Measurements from ENCODE around the gene UNC5B.

UNC5B gene

DNA sequence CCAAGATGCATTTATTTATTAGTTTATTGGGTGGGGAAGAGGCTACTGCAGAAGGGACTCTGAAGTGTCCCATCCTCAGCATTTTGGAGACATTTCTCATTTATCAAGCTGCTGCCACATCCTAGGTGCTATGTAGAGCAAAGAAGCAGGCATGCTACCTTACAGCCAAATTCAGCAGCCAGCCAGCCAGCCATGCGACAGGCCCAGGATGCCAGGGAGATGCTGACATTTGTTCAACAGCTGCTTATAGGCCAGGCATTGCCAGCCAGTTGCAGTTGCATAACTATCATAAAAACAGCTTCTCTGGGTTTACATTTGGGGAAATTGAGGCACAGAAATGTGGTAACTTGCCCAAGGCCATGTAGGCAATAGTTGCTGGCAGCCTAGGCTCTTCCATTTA is 109.0 kb downstream of the UNC5B start:
- no peak for DNase-seq (ENCODE audit: low read depth)

DNA sequence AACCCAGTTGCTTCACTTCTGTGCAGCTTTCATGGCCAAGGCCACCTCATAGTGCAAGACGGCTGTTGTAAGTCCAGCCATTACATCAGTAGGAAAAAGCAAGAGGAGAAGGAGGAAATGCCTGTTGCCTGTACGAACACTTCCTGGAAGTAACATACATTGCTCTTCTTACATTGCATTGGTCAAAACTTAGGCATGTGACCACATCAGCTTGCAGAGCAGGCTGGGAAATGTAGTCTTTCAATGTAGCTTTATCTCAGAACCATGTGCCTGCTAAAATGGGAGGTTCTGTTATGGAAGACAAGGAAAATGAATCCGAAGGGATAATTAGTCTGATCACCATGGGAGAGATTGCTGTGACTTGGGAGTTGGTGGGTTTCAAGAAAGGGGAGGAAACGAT is 111.0 kb downstream of the UNC5B start:
- no peak for DNase-seq (ENCODE audit: low read depth)

DNA sequence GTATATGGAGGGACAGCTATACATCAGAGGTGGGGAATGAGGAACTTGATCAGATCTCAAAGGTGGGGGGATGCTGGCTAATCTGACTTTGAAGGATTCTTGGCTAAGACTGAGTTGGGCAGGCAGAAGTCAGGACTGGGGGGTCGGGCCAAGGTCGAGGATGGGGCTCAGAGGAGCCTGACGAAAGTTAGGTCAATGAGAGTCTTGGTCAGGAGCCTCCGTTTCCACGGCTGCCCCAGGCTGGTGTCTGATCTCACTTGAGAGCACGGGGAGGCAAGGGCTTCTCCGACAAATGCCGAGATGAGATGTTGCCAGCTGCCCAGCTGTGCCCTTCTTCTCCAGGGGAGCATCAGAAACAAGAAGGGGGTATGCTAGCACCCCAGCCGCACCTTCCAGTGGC is 112.4 kb downstream of the UNC5B start:
- no peak for DNase-seq (ENCODE audit: low read depth)

DNA sequence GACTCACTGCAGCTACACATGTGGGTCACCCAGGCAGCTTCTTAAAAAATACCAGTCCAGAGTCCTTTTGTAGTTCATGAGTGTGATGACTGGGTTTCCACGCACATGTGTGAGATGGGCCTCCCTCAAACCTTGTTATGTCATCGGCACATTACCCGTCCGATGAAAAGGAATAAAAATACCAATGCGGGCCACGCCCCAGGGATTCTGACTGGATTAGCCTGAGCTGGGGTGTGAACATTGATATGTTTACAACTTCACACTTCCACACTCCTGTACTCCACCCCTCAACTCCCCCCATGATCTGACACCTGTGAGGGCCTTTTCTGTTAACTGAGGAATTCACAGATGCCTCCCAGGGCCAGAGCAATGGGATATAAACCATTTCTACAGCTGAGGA is 112.9 kb downstream of the UNC5B start:
- no peak for DNase-seq (ENCODE audit: low read depth)

DNA sequence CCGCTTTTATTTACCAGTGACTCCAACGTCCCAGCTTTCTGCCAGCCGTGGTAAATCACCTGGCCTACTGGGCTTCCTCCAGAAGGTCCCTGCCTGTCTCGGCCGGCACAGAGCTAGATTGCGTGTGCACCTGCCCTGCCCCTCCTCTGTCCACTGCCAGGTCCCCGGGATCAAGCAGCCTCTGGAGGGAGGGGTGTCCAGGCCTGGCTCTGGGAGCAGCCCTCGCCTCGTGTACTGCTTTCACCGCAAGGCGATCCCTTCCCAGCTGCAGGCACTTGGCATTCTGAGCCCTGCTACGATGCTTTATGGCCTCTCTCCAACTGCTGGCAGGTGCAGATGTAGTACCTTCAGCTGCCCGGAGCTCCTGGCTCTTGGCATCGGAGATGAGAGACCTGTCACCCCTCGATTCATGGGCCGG is 114.1 kb downstream of the UNC5B start:
- no peak for DNase-seq (ENCODE audit: low read depth)

DNA sequence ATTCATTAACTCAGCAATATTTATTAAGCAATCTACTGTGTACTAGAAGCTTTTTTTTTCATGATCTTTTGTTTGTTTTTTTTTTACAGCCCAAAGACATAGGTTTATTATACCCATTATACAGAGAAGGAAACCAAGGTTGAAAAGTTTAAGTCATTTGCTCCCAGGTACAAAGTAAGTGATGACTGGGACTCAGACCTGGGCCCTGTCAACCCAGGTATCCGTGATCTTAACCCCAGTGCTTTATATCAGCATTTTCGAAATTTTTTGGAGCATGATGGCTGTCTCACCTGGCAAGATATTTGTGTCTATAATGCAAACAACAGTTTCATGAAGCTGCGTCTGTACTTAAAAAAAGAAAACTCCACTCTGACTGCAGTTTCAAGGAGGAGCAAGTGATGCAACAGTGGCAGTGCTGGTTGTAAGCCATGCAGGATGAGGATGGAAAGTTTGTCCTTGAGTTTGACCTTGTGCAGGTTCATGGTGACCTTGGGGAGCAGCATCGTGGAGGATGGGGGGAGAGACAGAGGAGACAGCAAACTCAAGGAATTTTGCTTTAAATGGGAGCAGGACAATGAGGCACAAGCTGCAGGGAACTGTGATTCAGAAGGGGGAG is 118.5 kb downstream of the UNC5B start:
- no peak for DNase-seq (ENCODE audit: low read depth)

DNA sequence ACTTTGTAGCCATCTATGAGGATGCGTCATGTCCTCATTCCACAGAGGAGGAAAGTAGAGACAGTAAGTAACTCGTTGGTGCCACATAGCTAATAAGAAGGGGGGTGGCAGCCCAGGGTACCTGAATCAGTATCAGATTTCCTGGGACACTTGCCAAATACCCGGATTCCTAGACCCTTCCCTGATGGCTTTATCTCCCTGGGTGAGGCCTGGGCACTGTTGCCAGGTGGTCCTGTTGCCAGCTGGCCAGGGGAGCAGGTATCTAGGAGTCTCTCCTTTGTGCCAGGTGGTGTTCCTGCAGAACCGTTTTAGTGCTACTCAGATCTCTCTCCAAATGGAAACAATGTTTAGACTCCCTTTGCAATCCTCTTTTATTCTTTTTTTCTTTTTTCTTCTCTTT is 119.4 kb downstream of the UNC5B start:
- DNase-seq (ENCODE audit: low read depth): no peak

DNA sequence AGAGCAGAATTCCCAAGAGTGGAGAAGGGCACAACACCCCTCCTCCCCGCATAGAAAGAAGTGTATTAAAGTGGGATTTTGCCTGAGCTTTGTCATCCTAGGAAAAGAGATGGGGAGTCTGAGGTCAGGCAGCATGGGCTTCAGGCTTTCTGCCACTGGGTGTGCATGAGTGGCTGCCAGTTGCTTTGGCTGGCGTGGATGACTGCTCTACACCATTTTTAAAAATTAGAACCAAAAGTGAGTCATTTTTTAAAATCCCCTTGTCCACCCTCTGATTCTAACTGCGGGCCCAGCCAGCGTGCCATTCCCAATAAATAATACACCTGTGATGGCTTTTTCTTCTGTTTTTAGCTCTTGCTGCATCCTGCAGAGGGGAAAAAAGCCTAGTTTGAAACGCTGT is 120.1 kb downstream of the UNC5B start:
- no peak for DNase-seq (ENCODE audit: low read depth)

DNA sequence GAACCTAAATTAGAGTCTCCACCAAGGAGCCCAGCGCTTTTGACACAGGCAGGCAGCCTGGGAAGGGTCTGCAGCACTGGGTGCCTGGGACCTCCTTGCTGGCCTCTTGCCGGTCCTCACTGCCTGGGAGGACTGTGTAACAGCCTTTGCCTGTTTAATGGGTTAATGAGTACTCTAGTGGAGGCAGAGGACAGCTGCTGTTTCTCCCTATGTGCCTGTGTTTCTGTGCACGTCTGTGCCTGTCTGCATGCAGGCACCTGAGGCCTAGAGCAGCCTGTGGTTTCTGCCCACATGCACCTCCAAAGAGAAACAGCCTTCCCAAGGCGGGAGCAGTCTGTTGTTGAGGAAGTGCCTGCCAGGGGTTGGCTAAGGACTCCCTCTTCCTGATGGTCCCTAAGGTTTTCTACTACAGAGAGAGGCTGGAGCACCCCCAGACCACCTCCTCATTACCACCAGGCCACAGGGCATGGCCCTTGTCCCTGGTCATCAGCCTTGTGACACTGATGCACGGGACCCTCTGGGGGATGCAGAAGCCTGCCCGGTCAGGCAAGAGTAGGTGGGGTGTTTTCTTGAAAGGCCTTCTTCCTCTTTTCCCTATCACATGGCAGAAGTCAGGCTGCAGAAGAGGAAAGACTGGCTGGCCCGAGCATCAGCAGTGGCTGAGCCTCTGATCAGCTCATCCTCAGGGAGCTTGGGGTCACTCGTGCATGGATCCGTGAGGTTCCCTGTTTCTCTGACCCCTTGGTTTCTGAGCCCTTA is 120.9 kb downstream of the UNC5B start:
- no peak for DNase-seq (ENCODE audit: low read depth)

DNA sequence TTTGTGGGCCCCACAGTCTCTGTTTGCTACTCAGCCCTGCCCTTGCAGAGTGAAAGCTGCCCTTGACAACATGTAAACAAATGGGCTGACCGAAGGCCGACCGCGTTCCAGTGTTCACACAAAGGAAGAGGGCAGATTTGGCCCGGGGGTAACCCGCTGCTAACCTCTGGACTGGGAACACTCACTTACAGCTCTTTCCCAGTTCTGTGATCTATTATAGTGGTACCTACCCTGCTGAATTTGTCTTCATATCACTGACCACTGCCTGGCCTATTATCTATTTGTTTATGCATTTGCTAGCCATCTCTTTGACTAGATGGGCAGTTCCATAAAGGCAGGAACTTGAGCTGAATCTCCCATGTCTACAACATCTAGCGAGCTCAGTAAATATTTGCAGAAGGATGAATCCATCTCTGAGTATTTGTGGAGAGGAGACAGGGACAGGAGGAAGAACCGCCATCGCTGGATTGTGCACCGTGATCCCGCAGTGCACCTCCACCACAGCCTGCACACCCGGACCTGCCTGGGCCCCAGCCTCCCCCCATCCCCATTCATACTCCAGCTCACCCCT is 121.9 kb downstream of the UNC5B start:
- no peak for DNase-seq (ENCODE audit: low read depth)

DNA sequence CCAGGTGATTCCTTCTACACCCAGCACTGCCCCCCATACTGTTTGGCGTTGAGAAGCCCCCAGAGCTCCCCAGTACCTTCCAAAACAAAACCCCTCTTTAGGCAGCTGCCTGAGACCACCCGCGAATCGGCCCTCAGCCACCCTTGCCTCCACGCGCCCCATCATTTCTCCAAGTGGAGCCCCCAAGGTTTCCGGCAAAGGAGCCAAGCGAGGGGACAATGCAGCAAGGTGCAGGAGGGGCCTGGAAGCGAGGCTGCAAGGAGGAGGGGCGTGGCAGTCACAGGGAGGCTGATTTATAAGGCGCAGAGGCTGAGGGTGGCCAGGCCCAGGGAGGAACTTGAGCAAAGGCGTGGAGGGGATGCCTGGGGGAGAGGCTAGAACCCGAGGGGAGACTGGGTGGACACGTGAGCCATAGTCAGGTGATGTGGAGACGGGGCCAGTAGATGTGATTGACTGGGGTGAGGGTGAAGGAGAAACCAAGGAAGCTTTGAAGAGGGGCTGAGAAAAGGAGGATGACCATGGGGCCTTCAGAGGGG is 122.9 kb downstream of the UNC5B start:
- DNase-seq (ENCODE audit: low read depth): no peak

DNA sequence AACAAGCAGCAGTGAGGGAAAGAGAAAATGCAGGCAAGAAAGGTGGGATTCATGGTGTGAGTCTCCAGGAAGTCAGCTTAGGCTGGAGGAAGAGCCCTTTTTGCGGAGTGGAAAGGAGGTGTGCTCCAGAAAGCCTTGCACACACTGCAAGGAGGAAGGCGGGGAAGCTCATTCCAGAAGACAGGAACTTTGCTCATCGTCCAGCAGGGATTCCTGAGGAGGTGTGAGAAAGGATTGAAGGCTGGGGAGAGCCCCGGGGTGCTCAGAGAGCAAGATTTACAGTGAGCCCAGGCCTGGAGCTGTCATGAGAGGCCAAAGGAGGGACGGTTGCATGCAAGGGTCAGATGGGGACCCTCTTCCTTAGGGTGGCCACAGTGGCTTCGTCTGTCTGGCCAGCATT is 124.3 kb downstream of the UNC5B start:
- DNase-seq (ENCODE audit: low read depth): no peak

DNA sequence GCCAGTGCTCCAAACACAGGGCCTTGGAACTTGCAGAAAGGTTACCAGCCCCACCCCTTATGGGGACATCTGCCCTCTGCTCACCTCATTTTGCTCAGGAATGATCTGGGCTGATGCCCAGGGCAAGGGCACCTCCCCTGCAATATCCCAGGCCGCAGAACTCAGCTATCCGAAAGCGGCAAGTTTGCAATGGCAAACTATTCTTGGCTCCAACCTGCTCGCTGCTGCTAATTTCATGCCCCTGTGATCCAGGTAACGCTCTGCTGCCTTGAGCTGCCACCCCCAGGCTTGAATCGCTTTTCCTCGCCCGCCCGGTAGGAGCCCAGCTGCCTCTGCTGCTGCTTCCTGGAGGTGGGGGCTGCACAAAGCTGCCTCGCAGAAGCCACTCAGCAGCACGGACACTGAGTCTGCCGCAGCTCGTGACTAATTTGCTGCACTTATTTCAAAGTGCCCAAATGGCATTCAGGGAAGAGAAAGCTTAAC is 124.9 kb downstream of the UNC5B start:
- DNase-seq (ENCODE audit: low read depth): no peak

DNA sequence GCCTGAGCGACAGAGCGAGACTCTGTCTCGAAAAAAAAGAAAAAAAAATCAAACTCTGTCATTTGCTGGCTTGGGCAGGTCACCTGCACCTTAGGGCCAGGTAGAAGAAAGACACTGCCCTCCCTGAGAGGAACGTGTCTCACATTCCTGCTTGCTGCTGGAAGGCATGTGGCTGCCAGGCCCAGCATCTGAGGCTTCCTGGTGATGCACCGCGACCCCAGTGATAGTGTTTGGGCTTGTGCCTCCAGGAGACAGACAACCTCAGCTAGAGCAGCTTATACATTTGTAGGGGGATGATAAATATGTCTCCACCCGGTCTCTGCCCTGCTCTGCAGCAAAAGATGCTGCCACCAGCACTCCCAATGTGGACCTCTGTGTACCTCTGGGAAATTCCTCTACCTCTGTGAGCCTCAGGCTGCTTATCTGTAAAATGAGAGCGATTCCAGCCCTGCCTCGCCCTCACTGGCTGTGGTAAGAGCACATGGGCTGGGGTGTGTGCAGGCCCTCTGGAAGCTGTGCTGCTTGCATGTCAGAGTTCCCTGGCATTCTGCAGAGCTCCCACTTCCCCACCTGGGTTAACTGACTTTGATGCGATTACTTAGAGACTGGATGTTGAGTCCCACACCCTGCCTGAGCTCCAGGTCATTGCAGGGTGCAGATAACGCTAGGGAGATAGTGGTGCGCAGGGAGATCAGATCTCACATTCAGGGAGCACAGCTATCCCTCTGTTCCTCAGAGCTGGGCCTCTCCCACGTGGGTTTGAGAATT is 126.5 kb downstream of the UNC5B start:
- no peak for DNase-seq (ENCODE audit: low read depth)

DNA sequence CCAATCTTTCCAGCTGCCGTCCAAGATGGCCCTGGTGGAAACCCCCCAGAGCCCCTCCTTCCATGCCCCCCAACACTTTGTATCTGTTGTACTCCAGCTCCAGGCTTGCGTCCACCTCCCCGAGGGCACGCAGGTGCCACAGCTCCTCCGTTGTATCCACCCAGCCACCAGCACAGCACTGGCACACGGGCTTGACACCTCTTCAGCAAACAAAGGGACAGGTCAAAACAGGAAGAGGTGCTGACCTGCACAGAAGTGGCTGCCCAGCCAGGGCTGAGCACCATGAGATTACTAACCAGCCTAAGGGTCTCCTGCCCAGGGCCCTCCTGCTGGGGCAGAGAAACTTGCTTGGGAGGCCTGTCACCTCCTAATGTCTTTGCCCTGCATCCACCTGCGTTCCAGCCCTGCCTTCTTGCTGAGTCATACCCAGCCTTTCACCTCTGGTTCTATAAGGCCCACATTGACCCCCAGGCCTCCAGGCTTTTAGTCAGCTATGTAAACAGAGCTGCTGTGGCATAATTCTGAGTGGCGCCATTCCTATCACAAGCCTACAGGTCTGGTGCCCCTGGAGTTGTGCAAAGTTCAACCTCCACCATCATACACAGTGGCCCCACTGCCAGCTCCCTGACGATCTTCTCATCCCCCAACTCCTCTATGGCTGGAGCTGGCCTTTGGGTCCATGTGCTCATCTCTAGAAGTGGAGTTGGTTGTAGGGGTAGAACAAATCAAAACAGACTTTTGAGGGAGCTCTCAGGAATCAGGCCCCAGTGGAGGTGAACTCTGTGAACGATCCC is 127.6 kb downstream of the UNC5B start:
- DNase-seq (ENCODE audit: low read depth): no peak

DNA sequence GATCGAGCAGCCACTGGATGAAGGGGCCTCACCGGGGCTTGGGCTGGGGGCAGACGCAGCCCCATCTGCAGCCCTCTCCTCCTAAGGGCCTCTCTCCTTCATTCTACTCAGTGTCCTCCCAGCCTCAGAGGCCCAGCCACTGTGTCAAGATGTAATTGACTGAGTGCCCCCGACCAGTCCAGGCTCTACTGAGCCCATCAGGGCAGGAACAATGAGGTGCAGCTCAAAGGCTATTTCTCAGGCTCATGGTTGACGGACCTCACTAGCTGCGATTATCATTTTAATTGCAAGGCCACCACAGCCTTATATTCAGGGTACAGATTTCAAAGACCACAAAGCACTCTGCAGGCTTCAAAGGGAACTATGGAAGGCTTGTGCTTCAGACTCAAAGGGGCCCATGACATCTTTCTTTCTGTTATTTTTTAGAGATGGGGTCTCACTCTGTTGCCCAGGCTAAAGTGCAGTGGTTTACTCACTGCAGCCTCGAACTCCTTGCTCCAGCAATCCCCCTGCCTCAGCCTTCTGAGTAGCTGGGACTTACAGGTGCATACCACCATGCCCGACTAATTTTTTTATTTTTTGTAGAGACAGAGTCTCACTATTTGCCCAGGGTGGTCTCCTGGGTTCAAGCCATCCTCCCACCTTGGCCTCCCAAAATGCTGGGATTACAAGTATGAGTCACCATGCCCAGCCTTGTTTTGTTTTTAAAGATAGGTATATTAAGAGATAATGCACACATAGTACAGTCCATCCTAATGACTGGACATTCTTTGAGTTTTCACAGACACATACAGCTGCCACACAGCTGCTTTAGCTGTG is 130.4 kb downstream of the UNC5B start:
- no peak for DNase-seq (ENCODE audit: low read depth)

DNA sequence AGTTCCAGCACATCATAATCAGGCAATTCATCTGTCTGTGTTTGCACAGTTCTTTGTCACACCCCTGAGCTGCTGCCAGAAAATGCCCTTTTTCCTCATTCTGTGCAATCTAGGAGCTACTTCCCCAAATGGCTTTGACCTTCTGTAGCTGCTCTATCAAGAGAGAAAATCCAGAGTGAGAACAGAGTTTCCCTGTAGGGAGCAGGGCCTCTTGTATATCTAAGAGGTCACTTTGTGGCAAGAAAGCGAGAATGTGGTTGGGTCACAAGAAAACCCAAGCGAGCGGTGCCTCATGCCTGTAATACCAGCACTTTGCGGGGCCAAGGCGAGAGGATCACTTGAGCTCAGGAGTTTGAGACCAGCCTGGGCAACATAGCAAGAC is 131.0 kb downstream of the UNC5B start:
- DNase-seq (ENCODE audit: low read depth): peak; percentile 57

DNA sequence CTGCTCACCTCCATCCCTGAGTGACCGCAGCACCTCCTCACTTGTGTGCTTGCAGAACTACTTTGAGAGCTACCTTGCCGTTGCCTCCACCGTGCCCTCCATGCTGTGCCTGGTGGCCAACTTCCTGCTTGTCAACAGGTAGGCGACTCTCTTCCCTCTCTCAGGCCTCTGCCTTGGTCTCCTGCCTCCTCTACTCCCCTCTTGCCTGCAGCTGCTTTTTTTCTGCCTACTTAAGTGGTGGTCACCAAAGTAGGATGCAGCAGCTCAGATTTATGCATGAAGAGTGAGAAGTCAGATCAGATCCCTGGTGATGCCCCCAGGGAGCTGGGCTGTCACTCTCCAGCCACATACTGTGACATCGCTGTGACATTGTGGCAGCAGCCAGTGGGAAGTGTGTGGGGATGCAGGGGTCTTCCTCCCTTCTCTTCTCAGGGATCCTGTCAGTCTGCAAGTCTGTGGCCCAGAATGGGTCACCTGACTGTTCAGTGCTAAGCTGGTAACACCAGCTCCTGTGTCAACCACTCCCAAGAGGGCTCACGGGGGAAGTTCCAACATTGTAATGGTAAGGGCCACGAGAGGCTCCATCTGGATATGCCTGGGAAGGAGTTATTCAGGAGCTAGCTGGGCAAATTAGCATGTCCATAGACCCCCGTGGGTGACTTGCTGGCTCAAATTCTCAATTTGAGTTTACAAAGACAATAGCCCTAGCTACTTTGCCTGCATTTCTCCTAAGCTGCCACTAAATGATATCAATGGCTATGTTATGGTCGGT is 132.0 kb downstream of the UNC5B start:
- DNase-seq (ENCODE audit: low read depth): no peak

DNA sequence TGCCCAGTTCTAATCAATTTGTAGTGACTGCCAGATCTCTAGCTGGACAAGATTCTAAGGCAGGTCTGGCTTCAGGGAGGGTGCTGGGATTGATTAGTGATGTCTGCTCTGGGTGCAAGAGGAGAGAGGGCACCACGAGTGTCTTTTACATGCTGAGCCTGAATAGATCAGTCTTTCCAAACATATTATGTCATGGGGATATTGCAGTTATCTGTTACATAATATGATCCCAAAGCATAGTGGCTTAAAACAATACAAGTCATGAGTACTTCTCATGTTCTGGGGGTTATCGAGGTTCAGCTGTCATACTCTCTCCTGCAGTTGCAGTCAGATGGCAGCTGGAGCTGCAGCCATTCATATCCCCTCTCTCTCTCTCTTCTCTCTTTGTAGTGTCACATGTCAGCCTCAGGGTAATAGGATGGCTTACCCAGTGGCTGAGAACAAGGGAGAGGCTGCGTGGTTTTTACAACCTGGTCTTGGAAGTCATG is 132.7 kb downstream of the UNC5B start:
- no peak for DNase-seq (ENCODE audit: low read depth)

DNA sequence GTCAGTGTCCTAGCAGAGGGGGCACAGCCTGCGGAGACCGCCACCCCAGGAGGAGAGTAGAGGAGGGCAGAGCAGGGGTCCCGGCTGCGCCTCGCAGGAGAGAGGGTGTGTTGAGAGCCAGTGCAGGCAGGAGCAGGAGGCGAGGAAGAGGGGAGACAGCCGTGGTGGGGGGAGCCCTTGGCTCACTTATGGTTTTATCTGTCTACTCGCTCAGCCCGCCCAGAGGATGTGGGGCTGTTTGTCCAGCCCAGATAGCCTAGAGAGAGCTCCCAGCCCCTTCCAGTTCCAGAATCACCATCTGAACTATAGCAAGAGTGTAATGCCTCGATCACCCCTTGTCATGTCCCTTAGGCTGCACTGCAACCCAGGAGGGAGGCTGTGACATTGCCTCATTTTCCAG is 133.3 kb downstream of the UNC5B start:
- peak; percentile 33 for DNase-seq (ENCODE audit: low read depth)

Measured in CMK (cell line).